SKM-1 treated with dmso at 0.1 percent for 144 hours (cell line): ENCODE measurements around the gene FAH.

Experiments
- DNase-seq: peaks from one replicate; lab custom pipeline; 2025; ENCODE audit not compliant: unreplicated experiment; lab: John Stamatoyannopoulos, UW

The FAH gene

GRCh38 chr15:80231371-80231770, 78.6 kb downstream of the FAH start:
- DNase-seq: no peak

GRCh38 chr15:80233581-80233980, 80.8 kb downstream of the FAH start:
- DNase-seq: no peak

GRCh38 chr15:80234883-80235282, 82.1 kb downstream of the FAH start:
- DNase-seq: peak; percentile 23
